Stimulated activated CD8-positive, alpha-beta memory T cell treated with anti-CD3 and anti-CD28 coated beads, Interleukin-4, amount 100 ng/mL, for 4 hours (primary cell): ENCODE data around the gene COPS9.

Experiments
- DNase-seq, 2 donors: peaks; one replicate each; pipeline ENCODE4 v3.0.0-alpha.2; 2020; ENCODE audit warnings: low read depth in 2 of 2, low spot score in 1 of 2

Gene COPS9

DNA sequence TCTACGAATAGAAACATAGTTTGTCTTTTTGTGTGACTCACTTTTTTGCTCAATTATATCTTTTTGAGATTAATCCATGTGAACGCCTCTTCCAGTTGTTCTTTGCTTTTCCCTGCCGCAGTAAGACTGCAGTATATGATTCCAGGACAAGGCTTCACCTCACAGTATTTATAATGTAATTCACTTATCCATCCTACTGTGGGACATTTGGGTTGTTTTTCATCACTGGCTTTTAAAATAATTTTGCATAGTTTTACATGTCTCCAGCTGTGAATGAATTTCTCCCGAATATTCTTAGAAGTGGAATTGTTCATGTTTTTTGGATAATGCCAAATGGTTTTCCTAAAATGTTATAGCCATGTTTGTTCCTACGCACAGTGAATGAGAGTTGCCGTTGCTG, 21.9 kb downstream of the COPS9 start:
- no peak for DNase-seq

DNA sequence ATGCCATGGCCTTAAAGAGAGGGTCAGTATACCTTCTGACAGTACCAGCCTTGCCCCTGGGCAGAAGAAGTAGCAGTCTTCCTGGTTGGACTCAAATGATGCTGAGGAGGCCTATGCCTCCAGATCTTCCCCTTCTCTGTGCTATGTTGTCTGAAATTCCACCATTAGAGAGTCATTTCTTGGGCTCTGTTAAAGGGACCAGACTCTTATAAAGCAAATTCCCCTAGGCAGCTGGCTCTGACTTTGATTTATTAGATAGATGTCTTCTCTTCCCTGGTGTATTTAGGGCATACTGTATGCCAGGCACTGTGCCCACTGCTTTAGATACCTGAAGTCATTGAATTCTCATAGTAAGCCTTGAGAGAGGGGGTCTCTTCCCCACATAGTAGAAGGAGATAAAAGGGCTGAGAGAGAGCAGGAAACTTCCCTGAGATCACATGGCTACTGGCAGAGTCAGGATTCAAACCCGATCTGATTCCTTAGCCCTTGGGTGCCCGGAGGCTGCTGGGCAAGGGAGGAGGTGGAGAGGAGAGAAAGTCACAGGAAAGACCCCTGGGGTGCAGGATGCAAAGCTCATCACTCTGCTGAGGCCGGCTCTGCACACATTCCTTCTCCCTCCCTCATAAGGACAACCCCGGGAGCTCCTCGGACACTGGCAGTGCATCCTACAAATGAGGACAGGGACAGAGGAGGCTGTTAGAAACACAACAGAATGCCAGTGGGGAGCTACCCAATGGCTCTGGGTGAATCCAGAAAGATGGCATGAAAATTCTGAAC, 23.0 kb downstream of the COPS9 start:
- no peak for DNase-seq

DNA sequence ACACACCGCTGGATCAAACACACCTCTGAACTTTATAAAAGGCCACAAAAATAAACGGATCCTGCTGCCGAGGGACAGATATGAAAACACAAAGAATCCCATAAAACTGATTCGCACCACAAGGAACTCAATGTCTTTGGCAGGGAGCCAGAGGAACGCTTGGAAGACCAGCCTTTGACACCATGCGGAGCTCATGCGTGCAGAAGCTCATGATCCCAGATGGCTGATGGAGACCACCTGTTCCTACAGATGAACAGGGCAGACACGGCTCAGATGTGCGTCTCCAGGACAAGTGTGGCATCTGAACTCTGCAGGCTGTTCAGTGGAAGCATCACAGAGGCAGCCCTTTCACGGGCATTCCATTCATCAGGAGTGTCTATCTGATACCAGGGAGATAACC, 24.9 kb downstream of the COPS9 start:
- no peak for DNase-seq

DNA sequence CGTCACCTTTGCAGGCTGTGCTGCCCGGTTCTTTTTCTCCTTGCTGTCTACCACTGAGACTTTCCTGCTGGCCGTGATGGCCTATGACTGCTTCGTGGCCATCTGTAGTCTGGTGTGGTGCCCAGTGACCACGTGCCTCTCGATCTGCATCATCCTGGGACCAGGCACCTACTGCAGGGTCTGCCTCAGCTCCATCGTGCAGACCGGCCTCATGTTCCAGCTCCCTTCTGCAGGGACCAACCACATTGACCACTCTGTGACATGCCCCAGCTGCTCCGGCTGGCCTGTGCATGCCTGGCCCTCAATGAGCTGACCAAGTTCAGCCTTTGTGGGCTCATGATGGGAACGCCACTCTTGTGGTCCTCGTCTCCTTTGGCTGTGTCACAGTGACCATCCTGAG, 26.7 kb downstream of the COPS9 start:
- no peak for DNase-seq

DNA sequence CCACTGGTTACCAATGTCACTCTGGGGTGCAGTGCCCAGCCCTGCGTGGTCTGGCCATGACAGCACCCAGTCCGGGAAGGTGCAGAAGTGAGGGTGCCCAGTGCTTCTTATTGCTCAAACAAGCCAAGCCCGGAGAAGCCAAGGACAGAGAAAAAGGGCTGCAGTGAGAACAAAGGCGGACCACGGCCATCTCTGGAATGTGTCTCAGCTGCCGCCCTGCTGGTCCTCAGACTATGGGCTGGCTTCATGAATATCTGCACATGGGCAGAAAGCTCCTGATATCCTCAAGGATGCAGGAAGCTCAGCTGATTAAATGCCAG, 28.7 kb downstream of the COPS9 start:
- no peak for DNase-seq

DNA sequence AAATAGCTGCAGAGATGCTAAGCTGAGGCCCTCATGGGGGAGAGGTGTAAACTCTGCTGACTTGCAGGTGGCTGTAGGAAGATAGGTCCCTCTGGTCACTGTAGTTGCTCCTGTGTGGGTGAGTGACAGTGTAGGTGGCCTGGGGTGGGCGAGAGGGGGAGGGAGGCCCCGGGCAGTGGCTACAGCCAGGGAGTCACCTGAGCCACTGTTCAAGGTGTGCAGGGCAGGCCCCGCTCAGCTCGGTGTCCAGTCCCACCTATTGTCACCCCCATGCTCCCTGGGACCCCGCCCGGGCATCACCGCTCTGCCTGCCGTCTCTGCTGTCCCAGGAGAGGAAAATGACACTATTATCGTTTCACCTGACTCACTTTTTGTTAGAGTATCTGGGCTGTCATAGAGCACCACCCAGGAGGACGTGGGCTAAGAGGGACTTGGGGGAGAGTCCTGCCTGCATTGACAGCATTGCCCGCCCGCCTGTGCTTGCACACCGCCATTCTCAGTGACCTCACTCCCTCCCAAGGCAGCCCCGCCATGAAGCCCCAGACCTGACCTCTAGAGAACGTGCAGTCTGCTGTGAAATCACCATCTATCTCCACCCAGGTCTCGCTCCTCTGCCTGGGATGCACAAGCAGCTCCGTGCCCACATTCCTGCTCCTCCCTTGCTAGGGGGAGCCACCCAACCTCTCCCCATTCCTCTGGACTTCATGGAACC, 29.2 kb downstream of the COPS9 start:
- DNase-seq: no peak

DNA sequence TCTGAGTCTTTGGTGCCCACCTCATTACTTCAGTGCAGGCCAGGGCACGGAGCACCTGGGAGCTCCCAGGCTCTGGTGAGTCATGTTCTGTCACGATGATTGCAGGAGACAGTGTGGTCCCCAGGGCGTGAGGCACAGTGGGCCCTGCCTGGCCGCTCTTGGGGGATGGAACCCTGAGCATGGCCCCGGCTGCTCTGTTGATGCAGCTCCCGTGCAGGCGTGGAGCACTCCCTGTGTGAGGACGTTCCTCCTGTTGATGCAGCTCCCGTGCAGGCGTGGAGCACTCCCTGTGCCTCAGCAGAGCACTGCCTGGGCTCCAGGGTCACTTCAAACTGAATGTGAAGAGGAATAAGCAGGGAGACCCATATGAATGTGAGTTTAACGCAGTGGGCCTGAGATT, 30.1 kb downstream of the COPS9 start:
- no peak for DNase-seq

DNA sequence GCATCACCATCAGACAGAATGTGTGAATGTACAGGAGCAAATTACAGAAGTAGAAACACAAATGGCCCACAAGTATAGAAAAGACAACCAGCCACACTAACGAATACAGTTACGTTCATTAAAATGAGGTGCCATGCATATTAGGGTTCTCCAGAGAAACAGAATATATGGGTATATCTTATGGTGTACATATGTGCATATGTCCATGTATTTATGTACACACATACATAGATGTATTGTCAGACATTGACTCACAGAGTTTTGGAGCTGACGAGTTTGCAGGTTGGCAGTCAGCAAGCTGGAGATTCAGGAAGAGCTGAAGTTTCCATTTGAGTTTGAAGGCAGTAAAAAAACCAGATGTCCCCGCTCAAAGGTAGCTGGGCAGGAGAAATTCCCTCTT, 33.0 kb downstream of the COPS9 start:
- DNase-seq: no peak

DNA sequence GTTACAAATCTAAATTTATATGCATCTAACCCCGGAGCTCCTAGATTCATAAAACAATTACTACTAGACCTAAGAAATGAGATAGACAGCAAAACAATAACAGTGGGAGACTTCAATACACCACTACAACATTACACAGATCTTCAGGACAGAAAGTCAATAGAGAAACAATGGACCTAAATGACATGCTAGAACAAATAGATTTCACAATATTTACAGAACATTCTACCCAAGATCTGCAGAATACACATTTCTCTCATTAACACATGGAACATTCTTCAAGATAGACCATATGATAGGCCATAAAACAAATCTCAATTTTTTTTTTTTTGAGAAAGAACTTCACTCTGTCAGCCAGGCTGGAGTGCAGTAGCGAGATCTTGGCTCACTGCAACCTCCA, 37.8 kb downstream of the COPS9 start:
- no peak for DNase-seq

DNA sequence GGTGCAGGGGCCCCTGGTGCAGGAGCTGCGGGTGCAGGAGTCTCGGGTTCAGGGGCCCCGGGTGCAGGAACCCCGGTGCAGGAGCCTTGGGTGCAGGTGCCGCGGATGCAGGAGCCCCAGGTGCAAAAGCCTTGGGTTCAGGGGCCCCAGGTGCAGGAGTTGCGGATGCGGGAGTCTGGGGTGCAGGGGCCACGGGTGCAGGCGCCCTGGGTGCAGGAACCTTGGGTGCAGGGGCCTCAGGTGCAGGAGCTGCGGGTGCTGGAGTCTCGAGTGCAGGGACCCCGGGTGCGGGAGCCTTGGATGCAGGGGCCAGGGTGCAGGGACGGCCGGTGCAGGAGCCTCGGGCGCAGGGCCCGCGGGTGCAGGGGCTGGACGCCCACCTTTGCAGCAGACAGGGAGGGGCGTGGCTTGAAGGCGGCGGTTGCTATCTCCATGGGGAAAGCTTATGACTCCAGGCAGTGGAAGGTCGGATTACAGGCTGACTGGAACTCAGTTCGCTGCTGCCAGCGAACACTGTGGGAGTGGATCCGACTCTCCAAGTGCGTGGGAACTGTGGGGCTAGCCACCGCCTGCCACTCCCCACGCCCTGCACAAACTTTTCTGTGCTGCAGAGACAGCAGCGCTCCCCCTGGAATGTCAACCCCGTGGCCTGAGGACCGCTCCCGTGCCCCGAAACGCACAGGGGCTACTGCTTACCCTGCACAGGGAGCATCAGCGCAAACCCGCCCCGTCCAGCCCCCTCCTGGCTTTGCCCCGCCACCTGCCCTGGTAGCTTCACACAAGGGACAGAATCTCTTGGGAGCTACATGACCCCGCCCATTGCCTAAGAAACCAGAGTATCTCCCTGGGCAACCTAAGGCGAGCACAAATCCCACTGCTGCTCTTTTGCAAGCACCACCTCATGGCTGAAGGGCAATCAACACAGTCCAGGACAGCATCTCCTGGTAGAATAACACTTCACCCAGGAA, 40.3 kb downstream of the COPS9 start:
- DNase-seq: no peak

DNA sequence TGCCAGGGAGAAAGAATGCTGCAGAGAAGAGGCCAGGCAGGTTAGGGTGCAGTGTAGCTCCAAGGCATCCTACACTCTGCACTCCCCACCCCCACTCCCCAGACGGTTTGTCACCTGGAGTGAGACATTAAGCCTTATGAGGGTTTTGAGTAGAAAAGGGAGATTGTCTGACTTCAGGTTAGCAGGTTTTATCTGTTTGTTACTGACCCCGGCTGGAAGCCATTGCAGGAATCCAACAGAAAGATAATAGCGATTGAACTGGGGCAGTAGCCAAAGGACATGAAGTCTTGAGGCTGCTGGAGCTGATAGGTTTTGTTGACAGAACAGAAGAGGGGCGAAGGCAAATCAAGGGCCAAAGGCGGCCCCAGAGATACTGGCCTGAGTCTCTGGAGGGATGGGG, 46.8 kb downstream of the COPS9 start:
- no peak for DNase-seq

DNA sequence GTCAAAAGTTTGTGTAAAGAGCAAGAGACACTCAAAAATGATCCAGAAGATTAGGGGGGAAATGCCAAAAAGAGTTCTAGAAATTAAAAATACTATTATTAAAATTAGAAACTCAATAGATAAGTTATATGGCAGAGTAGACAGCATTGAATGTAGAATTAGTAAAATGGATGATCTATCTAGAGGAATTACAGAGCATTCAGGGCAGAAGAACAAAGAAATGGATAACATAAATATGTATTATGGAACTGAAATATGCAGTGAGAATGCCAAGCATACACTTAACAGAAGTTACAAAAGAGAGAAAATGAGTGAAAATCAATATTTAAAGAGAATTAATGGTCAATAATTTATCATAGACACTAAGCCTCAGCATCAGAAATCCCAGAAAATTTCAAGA, 49.5 kb downstream of the COPS9 start:
- no peak for DNase-seq
